ENCODE measurements around the gene TOP2B.

Gene TOP2B

DNA sequence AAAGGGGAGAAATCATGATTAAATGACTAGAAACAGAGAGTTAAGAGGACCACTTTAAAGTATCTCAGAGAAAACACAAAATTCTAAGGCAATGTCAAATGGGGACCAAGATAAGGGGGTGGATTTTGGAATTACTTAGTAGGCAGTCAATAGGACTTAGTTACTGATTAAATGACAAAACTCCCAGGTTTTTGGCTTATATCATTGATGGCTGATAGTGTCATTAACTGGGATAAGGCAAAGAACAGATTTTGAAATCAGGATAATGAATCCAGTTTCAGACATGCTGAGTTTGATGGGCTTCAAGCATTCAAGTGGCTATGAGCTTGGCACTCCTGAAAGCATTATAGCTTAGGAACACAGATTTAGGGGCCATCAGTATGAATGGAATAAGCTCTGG lies 53.9 kb downstream of the TOP2B start:
- no peak for DNase-seq

DNA sequence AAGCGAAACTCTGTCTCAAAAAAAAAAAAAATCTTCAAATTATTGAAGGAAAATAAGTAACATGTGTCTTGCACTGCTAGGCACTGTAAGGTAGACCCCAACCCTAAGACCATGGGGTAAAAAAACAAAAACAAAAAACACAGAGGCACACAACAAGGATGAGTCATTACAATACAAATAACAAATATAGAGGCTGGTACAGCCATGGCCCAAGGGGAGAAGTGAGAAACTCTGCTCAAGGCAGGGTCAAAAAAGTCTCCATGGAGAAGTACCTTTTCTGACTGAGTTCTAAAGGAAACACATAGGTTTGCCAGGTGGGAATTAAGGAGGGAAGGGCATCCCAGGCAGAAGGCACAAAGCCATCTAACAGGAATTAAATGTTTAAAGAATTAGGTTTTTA lies 54.5 kb downstream of the TOP2B start:
- no peak for DNase-seq

DNA sequence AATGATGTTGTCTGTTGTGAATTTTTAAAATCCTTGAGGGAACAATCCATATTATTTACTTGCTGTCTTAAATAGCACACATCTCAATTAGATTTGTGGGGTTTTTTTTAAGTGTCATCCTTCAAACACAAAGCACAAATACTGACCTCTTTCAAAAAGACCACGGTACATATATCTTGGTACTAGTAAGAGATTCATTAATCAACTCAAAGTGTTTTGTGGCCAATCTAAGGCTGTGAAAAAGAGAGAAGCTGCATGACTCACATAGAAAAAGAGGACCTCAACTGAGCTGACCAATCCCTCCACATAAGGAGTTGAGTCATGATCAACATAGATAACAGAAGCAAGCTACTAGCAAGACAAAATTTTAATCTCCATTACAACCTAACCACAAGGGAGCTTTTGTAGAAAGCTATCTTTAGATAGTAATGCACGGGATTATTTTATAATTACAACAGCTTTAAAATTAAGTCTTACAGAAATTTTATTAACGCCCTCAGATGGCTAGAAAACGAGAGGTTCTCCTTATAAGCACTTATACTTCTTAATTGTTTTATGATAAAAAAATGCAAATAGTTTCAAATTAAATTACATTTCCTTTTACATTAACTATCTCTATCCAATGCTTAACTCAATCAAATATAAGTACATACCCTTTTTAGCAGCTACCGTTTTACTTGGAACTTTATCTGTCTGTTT lies 60.5 kb downstream of the TOP2B start:
- DNase-seq = no peak

DNA sequence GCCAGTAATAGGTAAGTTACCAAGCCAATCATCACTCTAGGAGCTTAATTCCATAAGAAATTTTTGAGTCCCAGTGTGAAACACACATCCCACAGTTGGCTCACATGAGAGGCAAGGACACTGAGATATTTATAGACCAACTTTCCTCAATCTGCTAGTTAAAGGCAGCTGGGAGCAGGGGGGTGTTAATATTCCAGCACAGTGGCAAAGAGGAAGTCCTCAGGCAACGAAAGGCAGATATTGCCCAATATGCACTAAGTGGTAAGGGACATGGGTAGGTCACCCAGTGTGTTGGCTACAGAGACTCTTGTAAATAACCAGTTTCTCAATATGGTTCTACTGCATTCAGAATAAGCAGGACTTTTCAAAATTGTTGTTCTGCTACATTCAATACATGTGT lies 61.0 kb downstream of the TOP2B start:
- DNase-seq = no peak

DNA sequence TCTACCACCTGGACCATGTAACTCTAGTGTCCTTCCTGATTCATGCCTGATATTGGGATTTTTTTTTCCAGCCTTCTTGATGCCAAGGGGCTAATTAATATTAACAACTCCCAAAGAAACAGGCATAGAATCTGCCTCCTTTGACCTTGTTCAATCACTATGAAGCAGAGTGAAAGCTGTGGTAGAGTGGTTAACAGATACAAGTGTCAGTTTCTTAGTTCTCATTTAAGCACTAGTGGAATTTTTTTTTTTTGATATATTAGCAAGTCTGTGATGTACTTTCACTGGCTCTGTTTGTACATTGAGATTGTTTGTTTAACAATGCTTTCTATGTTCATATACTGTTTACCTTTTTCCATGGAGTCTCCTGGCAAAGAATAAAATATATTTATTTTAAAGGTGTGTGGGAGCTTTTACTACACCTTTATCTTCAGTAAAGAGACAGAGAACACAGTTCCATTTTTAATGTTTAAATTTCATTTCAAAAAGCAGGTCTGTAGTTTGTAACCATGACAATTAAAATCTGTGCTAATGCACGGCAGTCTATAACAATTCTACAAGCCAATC lies 67.1 kb downstream of the TOP2B start:
- no peak for DNase-seq

DNA sequence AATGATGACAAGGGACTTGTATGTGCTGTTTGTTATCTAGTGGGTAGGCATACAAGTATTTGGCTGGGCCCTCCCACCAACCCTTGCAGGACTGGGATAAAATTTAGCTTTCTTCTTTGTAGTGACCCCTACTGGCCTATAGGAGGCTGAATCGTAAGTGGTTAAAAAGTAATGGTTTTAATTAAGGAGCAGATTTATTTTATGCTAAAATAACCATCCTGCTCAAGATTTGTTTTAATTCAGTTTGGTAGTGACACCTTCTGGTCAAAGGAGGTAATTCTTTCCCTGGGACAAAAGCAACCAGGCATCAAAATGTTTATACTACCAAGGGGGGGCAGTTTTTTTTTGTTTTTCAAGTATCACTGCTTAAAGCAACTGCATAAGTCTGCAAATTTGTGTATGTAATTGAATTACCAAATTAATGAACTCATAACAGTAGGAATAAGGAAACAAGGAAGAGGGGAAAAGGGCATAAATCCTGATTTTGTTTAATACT lies 70.7 kb downstream of the TOP2B start:
- no peak for DNase-seq

DNA sequence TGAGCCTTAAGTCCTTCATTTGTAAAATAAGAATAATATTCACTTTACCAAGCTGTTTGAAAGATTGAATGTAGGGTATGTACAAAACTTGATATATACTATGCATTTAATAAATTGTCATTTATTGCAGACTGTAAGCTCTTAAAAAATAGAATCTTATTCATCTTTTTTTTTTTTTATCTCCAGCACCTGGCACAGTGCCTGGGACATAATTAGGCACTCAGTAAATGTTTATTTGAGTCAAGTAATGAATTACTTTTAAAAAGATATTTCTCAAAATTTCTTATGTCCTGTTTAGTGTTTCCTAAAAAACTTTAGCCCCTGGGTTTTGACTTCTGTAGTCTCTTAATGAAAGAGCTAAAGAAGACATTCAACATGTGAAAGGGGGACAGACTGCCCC lies 71.7 kb downstream of the TOP2B start:
- DNase-seq = no peak

DNA sequence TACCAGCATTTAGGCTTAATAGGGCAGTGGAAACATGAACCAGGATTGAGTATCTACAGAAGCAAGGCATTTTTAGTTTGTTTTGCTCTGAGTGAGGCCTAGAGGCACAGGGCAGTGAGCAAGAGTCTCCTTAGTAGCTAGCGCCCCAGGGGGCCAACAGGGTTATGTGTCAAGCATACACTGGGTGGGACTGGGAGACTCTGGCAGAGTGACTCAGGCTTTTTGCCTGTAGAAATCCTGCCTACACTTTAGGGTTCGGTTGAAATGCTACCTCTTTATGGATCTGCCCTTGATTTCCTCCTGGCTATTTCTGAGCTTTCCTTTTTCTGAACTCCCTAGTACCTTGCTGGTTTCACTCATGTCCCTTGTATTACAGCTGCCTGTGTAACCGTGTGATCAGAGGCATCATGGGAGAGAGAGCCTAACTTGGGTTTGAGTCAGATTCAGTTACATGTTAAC lies 72.2 kb downstream of the TOP2B start:
- DNase-seq = no peak

DNA sequence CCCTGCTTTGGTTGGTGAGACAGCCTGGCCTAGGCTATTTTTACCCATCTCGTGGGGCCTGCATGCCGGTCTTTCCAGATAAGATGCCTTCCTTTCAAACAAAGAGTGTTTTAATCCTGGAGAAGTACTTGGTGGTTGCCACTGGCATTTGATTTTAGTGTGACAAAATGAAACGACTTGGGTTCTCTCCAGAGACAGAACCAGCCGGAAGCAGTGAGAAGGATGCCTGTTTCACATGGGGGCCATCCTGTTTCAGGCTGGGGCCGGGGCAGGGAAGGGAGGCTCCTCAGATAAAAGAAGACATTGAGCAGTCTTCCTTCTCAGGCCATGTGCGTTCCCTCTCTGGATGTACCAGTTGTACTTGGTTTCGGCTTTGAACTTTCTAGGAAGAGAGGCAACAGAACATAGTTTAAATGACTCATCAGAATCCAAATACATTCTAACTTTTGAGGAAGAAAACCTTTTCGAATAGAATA lies 74.9 kb downstream of the TOP2B start:
- no peak for DNase-seq

DNA sequence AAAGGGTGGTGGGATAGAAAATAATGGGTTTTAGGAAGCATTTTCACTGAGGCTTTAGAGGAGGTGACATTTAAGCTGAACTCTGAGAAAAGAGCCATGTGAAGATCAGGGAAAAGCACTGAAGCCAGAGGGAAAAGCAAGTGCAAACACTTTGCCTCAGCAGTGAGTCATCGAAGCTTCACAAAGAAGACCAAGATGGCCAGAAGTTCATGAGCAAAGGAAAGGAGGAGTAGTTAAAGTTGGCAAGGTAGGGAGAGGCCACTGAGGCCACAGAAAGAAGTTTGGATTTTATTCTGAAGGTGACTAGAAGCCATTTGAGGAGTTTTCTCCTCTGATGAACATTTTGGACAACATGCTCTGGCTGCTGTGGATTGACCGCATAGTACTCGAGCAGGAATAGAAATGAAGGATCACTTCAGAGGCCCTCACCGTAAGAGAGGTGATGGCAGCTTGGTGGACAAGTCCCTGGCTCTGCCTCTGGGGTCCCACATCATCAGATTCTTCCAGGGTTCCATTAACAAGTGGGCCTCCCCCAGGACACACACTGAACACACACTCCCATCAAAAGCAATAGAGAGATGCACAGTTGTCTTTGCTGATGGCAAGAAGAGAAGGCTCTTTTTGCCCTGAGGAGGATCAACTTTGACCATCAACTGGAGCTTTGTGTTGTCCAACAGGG lies 75.5 kb downstream of the TOP2B start:
- no peak for DNase-seq

DNA sequence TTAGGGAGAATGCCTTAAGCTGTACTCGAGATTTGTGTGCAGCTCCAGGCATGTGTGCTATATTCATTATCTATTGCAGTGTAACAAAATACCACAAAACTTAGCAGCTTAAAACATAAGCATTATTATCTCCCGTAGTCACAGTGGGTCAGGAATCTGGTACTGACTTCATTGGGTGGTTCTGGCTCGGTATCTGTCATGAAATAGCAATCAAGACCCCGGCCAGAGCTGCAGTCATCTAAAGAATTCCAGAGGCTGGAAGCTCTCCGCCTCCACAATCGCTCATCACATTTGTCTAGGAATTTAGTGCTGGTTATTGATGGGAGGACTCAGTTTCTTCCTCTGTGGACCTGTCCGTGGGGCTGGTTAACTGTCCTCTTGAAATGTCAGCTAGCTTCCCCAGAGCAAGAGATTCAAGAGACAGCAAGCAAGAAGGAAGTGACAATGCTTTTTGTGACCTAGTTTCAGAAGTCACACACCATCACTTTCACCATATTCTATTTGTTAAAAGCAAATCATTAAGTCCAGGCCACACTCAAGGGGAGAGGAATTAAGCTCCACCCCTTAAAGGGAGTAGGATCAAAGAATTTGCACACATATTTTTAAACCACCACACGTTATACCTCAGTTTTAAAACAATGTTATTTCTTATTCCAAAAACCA lies 76.1 kb downstream of the TOP2B start:
- no peak for DNase-seq

DNA sequence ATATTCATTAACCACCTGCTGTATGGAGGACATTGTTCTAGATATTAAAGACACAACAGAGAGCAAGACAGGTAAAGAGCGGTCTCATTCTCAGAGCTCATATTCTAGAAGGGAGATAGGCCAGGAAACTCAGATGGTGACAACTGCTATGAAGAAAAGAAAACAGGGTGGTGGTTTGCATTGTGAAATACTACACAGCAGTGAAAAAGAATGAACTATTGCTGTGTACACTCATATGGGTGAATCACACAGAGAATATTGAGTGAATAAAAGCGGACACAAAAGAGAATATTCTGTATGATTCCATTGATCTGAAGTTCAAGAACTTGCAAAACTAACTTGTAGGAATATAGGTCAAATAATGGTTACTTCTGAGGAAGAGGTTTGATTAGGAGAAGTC lies 76.7 kb downstream of the TOP2B start:
- no peak for DNase-seq

DNA sequence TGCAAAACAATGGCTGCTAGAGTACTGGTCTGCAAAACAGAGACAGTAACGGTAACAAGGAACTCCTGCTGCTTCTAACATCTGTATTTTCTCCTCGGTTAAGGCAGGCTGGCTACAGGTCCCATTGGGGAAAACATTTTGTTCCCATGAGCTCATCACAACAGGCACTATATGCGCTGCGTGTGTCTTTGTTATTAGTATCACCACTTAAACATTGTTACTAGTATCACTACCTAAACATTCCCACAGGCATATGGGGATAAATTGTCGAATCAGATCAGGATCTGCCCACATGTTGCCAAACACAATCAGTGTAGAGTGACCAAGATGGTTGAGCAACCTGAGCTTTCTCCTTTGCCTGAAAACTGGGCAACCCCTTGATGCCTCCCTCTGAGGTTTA lies 77.2 kb downstream of the TOP2B start:
- DNase-seq = no peak

DNA sequence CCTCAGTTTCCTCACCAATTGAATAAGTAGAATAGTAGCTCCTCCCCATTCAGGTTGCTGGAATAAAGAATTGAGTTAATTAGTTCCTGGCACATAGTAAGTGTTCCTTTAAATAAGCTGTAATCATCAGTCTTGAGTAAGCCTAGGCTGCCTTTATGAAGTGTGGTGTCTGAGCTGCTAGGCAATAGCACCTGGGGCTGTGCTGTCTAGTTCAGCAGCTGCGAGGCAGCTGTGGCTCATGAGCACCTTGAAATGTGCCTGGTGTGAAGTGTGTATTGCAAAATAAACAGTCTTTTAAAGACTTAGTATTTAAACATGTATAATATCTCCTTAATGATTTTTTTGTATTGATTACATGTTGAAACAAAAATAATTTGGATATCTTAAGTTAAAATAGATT lies 77.6 kb downstream of the TOP2B start:
- DNase-seq = no peak

DNA sequence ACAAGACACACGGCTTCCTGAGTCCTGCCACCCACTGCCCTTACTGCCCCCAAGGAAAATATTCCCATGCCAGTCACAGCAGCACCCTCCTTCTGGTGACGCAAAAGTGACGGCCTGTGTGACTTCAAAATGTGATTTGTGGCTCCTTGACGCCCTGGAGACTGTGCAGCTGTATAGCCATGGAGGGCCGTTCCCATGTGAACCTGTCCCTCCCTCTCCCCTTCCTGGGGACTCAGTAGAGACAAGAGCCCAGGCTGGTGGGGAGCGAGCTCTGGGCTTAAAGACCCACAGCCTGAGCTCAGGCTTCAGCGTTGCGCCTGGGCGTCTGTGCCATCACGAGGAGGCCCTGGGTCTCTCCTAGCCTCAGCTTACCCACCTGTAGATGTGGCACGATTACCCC lies 78.2 kb downstream of the TOP2B start:
- no peak for DNase-seq

DNA sequence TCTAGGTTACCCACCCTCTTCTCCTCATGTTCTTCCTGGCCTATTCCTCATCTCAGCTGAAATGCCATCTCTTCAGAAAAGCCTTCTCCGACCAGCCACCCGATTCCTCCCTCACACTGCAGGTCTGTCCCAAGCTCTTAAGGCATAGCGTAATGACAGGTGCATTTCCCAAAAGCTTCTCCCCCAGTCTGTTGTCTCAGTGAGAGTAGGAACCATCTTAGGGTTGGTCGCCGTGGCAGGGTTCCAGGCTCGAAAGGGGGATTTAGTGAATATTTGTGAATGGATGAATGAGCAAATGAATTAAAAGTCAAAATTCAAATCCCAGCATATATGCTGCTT lies 78.6 kb downstream of the TOP2B start:
- DNase-seq = no peak

DNA sequence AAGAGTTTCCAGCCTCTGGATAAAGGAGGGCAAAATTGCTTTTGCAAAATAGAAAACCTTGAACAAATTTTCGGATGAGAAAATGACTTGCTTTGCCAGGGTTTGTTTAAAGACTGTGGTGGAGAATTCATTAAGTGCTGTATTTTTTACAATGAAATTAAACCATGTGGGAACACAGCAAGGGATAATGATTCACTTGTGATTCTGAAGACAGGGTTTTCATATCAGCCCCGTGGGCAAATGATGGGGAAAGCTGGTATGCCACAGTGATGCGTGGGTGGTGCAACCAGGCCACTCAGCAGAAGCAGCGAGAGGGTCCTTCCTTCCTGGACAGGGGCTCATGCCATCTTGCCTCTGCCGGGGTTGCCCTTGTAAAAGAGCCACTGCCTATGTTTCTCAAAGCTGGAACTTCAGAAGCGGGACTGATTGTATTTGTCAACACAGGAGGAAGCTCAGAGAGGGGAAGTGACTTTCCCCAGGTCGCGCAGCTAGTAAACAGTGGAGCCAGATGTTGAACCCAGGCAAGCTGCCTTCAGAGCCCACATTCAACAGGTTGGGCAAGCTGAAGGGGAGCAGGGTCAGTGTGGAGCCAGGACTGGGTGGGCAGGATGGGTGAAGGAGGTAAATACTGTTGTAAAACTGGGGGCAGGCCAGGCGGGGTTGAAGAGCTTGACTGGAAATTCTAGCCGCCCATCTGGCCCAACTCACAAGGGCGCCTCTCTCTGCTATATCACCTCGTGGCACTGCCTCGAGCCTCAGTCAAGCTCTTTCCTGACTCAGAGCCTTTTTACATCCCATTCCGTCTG lies 79.1 kb downstream of the TOP2B start:
- no peak for DNase-seq

DNA sequence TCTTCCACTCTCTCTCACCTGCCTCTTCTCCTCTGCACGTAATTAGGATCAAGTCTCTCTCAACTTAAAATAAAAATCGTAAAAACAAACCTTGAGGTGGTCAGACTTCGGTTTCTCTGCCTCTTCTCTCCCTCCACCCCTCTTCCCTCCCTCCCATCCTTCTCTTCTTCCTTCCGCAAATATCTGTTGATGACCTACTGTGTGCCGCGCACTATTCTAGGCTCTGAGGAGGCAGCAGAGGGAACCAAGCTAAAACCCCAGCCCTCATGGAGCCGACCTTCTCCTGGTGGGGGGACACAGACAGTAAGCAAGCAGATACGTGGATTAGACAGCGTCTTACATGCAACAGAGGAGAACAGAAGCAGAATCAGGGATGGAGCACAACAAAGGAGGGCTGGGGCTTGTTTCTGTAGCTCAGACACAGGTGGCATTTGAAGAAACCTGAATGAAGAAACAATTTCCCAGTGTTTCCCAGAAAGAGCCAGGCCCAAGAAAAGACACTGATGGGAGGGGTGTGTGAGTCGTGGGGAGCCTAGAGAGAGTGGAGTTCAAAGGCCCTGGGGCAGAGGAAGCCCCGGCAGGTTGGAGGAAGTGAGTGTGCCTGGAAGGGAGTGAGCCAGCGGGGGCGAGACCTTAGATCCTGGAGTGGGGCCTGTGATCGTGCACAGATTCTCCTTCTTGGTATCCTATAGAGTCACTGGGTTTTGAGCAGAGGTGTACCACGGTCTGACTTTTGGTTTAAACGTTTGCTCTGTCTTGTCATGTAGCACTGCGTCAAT lies 80.5 kb downstream of the TOP2B start:
- no peak for DNase-seq

DNA sequence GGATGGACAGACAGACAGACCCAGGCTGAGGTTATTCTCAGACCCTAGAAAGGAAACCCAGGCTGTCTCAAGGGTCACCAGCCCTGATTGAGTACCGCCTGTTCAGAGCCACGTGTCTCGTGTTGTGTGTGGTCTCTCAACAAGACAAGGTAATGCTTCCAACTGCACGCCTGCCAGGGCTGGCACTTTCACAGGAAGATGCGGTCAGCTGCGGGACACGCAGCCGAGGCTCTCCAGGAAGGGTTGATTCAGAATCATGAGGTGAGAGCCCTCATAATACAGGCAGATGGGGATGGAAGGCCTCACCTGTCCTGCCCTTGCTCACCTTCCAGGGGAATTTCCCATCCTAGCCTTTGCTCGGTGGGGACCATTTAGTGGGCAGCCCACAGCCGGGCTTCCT lies 81.4 kb downstream of the TOP2B start:
- DNase-seq = no peak

DNA sequence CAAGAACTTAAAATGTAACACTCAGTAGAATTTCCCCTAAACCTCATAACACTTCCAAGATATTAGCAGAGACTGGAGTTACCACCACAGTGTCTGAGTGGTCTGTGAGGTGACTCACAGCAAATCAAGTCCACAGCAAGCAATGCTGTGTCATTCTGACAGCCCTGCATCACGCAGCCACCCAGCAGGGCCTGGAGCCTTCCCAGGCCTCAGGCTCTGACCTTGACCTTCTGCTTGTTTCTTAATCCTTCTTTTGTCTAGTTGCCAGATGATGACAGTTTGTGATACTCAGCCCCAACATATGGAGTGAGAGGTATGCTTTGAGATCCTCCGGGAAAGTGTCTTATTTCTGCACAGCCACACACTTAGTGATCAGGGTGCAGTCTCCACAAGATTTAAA lies 82.5 kb downstream of the TOP2B start:
- DNase-seq = no peak

DNA sequence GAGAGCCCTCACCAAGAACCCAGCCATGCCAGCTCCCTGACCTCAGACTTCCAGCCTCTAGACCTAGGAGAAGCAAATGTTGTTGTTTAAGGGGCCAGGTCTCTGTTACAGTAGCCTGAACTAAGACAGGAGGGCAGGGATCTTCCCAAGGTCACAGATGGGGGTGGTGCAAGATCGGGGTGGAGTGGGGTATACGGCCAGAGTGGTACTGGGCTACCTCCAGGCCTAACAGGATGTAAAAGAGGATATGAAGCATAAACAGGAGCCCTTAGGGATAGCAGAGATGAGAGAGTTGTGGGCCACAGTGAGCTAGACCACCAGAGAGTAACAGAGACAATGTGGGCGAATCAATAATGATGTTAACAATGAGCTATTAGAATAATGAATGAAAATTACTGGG lies 82.9 kb downstream of the TOP2B start:
- DNase-seq = no peak

DNA sequence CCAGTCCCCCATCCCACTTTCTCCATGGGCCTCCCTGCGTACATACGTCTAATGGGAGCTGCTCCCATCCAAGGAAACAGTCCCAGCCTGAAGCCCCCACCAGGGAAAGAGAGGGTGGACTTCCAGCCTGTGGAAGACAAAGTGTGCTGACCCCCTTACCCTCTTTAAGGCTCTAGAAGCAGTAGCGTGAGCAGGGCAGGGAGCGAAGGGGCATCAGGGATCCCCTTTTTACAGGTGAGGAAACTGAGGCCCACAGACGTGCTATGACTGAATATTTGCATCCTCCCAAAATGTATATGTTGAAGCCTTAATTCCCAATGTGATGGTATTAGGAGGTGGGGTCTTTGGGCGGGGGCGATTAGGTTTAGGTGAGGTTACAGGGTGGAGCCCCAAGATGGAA lies 83.4 kb downstream of the TOP2B start:
- no peak for DNase-seq

Measured in stimulated activated CD4-positive, alpha-beta T cell treated with anti-CD3 and anti-CD28 coated beads, Interleukin-15, amount 100 ng/mL, for 24 hours (primary cell).